Measurements from ENCODE around the gene STXBP6.

The STXBP6 gene

DNA sequence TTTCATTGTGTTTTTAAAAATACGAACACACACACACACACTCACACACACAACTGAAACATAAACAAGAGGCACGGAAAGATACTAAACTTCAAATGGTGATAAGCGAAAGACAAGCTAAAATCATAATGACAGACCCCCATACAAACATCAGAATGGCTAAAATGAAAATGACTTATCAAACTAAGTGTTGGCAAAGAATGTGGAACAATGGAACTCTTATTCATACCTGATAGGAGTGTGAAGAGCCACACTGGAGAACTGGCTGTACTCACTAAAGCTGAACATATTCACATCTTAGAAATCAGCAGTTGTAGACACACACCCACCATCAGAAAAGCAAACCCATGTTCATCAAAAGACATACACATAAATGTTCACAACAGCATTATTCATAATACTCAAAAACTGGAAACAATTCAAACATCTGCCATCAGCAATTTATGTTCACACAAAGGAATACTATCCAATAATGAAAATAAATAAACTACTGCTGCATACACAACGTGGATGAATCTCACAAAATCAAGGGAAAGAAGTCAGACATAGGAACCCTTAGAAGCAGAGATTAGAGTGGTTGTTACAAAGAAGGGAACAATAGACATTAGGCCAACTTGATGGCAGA, 11.8 kb downstream of the STXBP6 start:
- TF ChIP-seq, protein P1, sequence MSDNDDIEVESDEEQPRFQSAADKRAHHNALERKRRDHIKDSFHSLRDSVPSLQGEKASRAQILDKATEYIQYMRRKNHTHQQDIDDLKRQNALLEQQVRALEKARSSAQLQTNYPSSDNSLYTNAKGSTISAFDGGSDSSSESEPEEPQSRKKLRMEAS (IDR thresholded peaks at IDR 0.05): no peak
- TF ChIP-seq EGR1 (IDR thresholded peaks at IDR 0.05) (no peak), TEAD4 (IDR thresholded peaks at IDR 0.05) (no peak)

DNA sequence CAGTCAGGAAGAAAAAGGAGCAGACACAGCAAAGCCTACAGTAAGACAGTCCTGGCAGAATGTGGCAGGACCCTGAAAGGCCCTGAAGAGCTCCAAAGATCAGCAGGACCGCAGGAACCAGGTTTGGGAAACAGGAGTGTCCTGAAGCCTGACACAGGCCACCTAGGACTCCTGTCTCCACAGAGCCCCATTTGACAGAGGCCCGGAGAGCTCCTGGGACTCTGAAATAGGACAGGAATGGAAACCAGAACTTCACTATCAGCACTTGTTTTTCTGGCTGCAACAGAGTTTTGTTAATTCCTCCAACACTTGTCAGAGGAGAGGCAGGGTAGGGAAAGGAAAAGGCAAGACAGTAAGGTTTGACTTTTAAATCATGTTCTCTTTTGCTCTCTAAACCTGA, 12.9 kb downstream of the STXBP6 start:
- TF ChIP-seq CEBPB (IDR thresholded peaks at IDR 0.05) (no peak), RAD21 (IDR thresholded peaks at IDR 0.05; ENCODE audit: low read depth) (no peak), TEAD4 (IDR thresholded peaks at IDR 0.05) (no peak), NFIC (IDR thresholded peaks at IDR 0.05) (no peak), TAF1 (IDR thresholded peaks at IDR 0.05; ENCODE audit: low read depth) (no peak), EGR1 (IDR thresholded peaks at IDR 0.05) (no peak)
- TF ChIP-seq, protein P2, sequence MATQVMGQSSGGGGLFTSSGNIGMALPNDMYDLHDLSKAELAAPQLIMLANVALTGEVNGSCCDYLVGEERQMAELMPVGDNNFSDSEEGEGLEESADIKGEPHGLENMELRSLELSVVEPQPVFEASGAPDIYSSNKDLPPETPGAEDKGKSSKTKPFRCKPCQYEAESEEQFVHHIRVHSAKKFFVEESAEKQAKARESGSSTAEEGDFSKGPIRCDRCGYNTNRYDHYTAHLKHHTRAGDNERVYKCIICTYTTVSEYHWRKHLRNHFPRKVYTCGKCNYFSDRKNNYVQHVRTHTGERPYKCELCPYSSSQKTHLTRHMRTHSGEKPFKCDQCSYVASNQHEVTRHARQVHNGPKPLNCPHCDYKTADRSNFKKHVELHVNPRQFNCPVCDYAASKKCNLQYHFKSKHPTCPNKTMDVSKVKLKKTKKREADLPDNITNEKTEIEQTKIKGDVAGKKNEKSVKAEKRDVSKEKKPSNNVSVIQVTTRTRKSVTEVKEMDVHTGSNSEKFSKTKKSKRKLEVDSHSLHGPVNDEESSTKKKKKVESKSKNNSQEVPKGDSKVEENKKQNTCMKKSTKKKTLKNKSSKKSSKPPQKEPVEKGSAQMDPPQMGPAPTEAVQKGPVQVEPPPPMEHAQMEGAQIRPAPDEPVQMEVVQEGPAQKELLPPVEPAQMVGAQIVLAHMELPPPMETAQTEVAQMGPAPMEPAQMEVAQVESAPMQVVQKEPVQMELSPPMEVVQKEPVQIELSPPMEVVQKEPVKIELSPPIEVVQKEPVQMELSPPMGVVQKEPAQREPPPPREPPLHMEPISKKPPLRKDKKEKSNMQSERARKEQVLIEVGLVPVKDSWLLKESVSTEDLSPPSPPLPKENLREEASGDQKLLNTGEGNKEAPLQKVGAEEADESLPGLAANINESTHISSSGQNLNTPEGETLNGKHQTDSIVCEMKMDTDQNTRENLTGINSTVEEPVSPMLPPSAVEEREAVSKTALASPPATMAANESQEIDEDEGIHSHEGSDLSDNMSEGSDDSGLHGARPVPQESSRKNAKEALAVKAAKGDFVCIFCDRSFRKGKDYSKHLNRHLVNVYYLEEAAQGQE (IDR thresholded peaks at IDR 0.05; ENCODE audit: low read depth): no peak
- TF ChIP-seq, protein P3, sequence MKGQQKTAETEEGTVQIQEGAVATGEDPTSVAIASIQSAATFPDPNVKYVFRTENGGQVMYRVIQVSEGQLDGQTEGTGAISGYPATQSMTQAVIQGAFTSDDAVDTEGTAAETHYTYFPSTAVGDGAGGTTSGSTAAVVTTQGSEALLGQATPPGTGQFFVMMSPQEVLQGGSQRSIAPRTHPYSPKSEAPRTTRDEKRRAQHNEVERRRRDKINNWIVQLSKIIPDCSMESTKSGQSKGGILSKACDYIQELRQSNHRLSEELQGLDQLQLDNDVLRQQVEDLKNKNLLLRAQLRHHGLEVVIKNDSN (IDR thresholded peaks at IDR 0.05): no peak

DNA sequence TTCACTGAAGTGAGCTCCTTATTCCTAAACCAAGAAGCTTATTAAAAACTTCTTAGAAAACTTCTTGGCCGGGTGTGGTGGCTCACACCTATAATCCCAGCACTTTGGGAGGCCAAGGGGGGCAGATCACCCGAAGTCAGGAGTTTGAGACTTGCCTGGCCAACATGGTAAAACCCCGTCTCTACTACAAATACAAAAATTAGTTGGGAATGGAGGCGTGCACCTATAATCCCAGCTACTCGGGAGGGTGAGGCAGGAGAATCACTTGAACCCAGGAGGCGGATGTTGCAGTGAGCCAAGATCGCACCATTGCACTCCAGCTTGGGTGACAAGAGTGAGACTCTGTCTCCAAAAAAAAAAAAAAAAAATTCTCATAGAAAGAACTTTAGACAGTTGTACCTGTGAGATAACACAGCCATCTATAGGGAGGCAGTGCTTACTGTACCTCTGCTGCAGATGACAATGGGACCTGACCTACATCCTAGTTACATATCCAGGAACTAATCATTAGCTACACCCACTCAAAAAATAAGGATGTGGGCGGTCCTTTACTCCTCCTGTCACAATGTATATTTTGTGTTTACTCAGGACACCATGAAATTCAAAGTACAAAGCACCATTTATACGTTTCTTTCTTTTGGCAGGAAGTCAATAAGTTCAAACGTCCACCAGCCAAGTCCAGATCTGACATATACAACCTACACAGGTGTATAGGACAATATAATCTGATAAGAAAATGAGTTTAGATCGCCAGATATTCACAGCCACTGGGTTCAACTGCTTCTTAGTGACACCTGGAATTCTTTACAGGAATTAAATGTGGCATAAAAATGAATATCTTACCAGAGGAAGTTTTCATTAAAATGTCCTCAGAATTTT, 14.9 kb downstream of the STXBP6 start:
- TF ChIP-seq EP300 (IDR thresholded peaks at IDR 0.05; ENCODE audit: borderline replicate concordance): peak; percentile 68; the same call in 1 of the 2 replicates
- TF ChIP-seq, protein P1 (IDR thresholded peaks at IDR 0.05): no peak
- no peak for TF ChIP-seq TEAD4 (IDR thresholded peaks at IDR 0.05)
- TF ChIP-seq CREB1 (IDR thresholded peaks at IDR 0.05; ENCODE audit: low read depth): no peak
- TF ChIP-seq FOXM1 (IDR thresholded peaks at IDR 0.05; ENCODE audit: borderline replicate concordance, low read depth): peak; percentile 50; the same call in 1 of the 2 replicates
- TF ChIP-seq, protein P2 (IDR thresholded peaks at IDR 0.05; ENCODE audit: low read depth): no peak
- TF ChIP-seq, protein P3 (IDR thresholded peaks at IDR 0.05): no peak
- no peak for TF ChIP-seq ZBTB7A (IDR thresholded peaks at IDR 0.05; ENCODE audit: low read depth)
- no peak for TF ChIP-seq YY1 (IDR thresholded peaks at IDR 0.05; ENCODE audit: low read depth)
- no peak for TF ChIP-seq CEBPB (IDR thresholded peaks at IDR 0.05)
- TF ChIP-seq RAD21 (IDR thresholded peaks at IDR 0.05; ENCODE audit: low read depth): peak; percentile 34; the same call in 1 of the 2 replicates
- TF ChIP-seq NFIC (IDR thresholded peaks at IDR 0.05): peak; percentile 74
- TF ChIP-seq TAF1 (IDR thresholded peaks at IDR 0.05; ENCODE audit: low read depth): no peak
- TF ChIP-seq TCF12 (IDR thresholded peaks at IDR 0.05; ENCODE audit: low read depth): no peak; the same call in 1 of the 2 replicates
- TF ChIP-seq EGR1 (IDR thresholded peaks at IDR 0.05): peak; percentile 68; the same call in 1 of the 2 replicates

DNA sequence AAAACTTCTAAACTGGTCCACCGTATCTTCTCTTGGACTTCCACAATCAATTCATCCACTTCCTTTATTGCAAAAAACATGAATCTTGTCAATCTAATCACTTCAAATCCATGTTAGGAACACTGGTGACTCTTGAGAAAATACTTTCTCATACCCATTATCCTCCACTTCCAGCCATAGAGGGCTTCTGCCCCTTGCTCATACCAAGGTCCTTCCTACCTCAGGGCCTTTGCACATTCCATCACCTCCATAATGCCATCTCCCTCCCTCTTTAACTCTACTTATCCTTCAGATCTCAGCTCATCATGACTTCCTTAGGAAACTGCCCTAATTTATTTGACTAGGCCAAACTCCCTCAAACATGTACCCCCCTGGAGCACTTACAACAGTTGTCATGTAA, 16.6 kb downstream of the STXBP6 start:
- TF ChIP-seq TAF1 (IDR thresholded peaks at IDR 0.05; ENCODE audit: low read depth): no peak
- TF ChIP-seq ZBTB7A (IDR thresholded peaks at IDR 0.05; ENCODE audit: low read depth): no peak
- TF ChIP-seq EGR1 (IDR thresholded peaks at IDR 0.05): no peak
- TF ChIP-seq TCF12 (IDR thresholded peaks at IDR 0.05; ENCODE audit: low read depth): no peak
- no peak for TF ChIP-seq FOXM1 (IDR thresholded peaks at IDR 0.05; ENCODE audit: borderline replicate concordance, low read depth)
- TF ChIP-seq, protein P2 (IDR thresholded peaks at IDR 0.05; ENCODE audit: low read depth): no peak
- no peak for TF ChIP-seq EP300 (IDR thresholded peaks at IDR 0.05; ENCODE audit: borderline replicate concordance)
- TF ChIP-seq CEBPB (IDR thresholded peaks at IDR 0.05): no peak

Measured in Ishikawa (cell line).